Measurements from ENCODE around the gene NIBAN1. TPM values are rescaled to one million over a fixed set of nuclear protein-coding genes. Genes with fewer than 3 reads are reported as not detected.

The NIBAN1 gene
- total RNA-seq, 1 experiment from 2014 or later = 20.8 TPM

- BruUV-seq (replicated peaks) = no TSS peak
- H3K27ac Mint-ChIP-seq (ENCODE audit: unreplicated experiment) = no peak overlapping the region
- CTCF ChIA-PET = no interaction called here
Observed at GRCh38 chr1:184994301-184994700, 20.0 kb upstream of the NIBAN1 start.

GRCh38 chr1:184992271-184992670 is 18.0 kb upstream of the NIBAN1 start:
- Histone ChIP-seq H3K27me3 (replicated peaks; ENCODE audit: control insufficient read depth, insufficient read depth, low read length) (no peaks in the 10 kb centered on the region), H3K4me3 (ENCODE audit: low read depth, low read length) (no peak overlapping the region), H3K4me1 (no peaks in the 10 kb centered on the region), H3K9me3 (peaks cover 2% of the 10 kb centered on the region; the same call in 1 of the 2 replicates), H3K36me3 (ENCODE audit: control insufficient read depth, insufficient read depth, low read length) (no peaks in the 10 kb centered on the region)
- intact Hi-C loops (cut with micrococcal nuclease; ENCODE audit: unreplicated experiment) = no loop called here
- no peak for DNase-seq
- no peak overlapping the region for H3K27ac Mint-ChIP-seq (ENCODE audit: unreplicated experiment)
- no peaks in the 10 kb centered on the region for H3K36me3 Mint-ChIP-seq (ENCODE audit: insufficient read depth, unreplicated experiment)
- CTCF ChIA-PET = no interaction called here
- H3K9me3 Mint-ChIP-seq (ENCODE audit: unreplicated experiment) = peaks cover 10% of the 10 kb centered on the region
- no peak overlapping the region for H3K4me3 Mint-ChIP-seq (ENCODE audit: unreplicated experiment)
- POLR2A ChIA-PET = no interaction called here
- no peak for TF ChIP-seq CTCF (IDR thresholded peaks at IDR 0.05; ENCODE audit: insufficient read depth in 1 of 2, low read depth in 1 of 2, low read length in 1 of 2, severe bottlenecking in 1 of 2, unreplicated experiment in 1 of 2)
- H3K27me3 Mint-ChIP-seq (ENCODE audit: insufficient read depth, unreplicated experiment) = peaks cover 9% of the 10 kb centered on the region
- no peaks in the 10 kb centered on the region for H3K4me1 Mint-ChIP-seq (ENCODE audit: low read depth, unreplicated experiment)
- no TSS peak for BruUV-seq (replicated peaks)

More at GRCh38 chr1:184994301-184994700, 20.0 kb upstream of the NIBAN1 start:
- Histone ChIP-seq H3K27me3 (replicated peaks; ENCODE audit: control insufficient read depth, insufficient read depth, low read length) (no peaks in the 10 kb centered on the region), H3K36me3 (ENCODE audit: control insufficient read depth, insufficient read depth, low read length) (no peaks in the 10 kb centered on the region), H3K4me3 (ENCODE audit: low read depth, low read length) (no peak overlapping the region), H3K4me1 (no peaks in the 10 kb centered on the region), H3K9me3 (peaks cover 2% of the 10 kb centered on the region; the same call in 1 of the 2 replicates)
- no peak for DNase-seq
- POLR2A ChIA-PET = no interaction called here
- no peak for TF ChIP-seq CTCF (IDR thresholded peaks at IDR 0.05; ENCODE audit: insufficient read depth in 1 of 2, low read depth in 1 of 2, low read length in 1 of 2, severe bottlenecking in 1 of 2, unreplicated experiment in 1 of 2)
- no peaks in the 10 kb centered on the region for H3K36me3 Mint-ChIP-seq (ENCODE audit: insufficient read depth, unreplicated experiment)
- H3K27me3 Mint-ChIP-seq (ENCODE audit: insufficient read depth, unreplicated experiment) = peaks cover 15% of the 10 kb centered on the region
- intact Hi-C loops (cut with micrococcal nuclease; ENCODE audit: unreplicated experiment) = no loop called here
- H3K9me3 Mint-ChIP-seq (ENCODE audit: unreplicated experiment) = peaks cover 10% of the 10 kb centered on the region
- no peaks in the 10 kb centered on the region for H3K4me1 Mint-ChIP-seq (ENCODE audit: low read depth, unreplicated experiment)
- no peak overlapping the region for H3K4me3 Mint-ChIP-seq (ENCODE audit: unreplicated experiment)

- Histone ChIP-seq H3K9me3 (peaks cover 2% of the 10 kb centered on the region; the same call in 1 of the 2 replicates), H3K36me3 (ENCODE audit: control insufficient read depth, insufficient read depth, low read length) (no peaks in the 10 kb centered on the region), H3K4me3 (ENCODE audit: low read depth, low read length) (no peak overlapping the region), H3K27me3 (replicated peaks; ENCODE audit: control insufficient read depth, insufficient read depth, low read length) (peaks cover 2% of the 10 kb centered on the region; the same call in 1 of the 2 replicates), H3K4me1 (no peaks in the 10 kb centered on the region)
- H3K36me3 Mint-ChIP-seq (ENCODE audit: insufficient read depth, unreplicated experiment) = no peaks in the 10 kb centered on the region
- H3K27me3 Mint-ChIP-seq (ENCODE audit: insufficient read depth, unreplicated experiment) = peaks cover 11% of the 10 kb centered on the region
- no peak for TF ChIP-seq CTCF (IDR thresholded peaks at IDR 0.05; ENCODE audit: insufficient read depth in 1 of 2, low read depth in 1 of 2, low read length in 1 of 2, severe bottlenecking in 1 of 2, unreplicated experiment in 1 of 2)
- CTCF ChIA-PET = no interaction called here
- DNase-seq = no peak
- H3K4me3 Mint-ChIP-seq (ENCODE audit: unreplicated experiment) = no peak overlapping the region
- intact Hi-C loops (cut with micrococcal nuclease; ENCODE audit: unreplicated experiment) = no loop called here
- no peak overlapping the region for H3K27ac Mint-ChIP-seq (ENCODE audit: unreplicated experiment)
- H3K4me1 Mint-ChIP-seq (ENCODE audit: low read depth, unreplicated experiment) = no peaks in the 10 kb centered on the region
- POLR2A ChIA-PET = no interaction called here
- peaks cover 10% of the 10 kb centered on the region for H3K9me3 Mint-ChIP-seq (ENCODE audit: unreplicated experiment)
- BruUV-seq (replicated peaks) = no TSS peak
Observed at GRCh38 chr1:184990204-184990603, 15.9 kb upstream of the NIBAN1 start.

Data from Caco-2 (cell line).